ENCODE data around the gene UTP14C.

GRCh38 chr13:52048516-52048915 lies 24.0 kb downstream of the UTP14C start:
- TF ChIP-seq, protein P1, sequence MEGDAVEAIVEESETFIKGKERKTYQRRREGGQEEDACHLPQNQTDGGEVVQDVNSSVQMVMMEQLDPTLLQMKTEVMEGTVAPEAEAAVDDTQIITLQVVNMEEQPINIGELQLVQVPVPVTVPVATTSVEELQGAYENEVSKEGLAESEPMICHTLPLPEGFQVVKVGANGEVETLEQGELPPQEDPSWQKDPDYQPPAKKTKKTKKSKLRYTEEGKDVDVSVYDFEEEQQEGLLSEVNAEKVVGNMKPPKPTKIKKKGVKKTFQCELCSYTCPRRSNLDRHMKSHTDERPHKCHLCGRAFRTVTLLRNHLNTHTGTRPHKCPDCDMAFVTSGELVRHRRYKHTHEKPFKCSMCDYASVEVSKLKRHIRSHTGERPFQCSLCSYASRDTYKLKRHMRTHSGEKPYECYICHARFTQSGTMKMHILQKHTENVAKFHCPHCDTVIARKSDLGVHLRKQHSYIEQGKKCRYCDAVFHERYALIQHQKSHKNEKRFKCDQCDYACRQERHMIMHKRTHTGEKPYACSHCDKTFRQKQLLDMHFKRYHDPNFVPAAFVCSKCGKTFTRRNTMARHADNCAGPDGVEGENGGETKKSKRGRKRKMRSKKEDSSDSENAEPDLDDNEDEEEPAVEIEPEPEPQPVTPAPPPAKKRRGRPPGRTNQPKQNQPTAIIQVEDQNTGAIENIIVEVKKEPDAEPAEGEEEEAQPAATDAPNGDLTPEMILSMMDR (conservative IDR thresholded peaks at IDR 0.05; ENCODE audit: low read depth in 2 of 2) = no peak
- TF ChIP-seq POLR2AphosphoS5 (IDR thresholded peaks at IDR 0.05; ENCODE audit: low read depth) (no peak), ZNF331 (CRISPR knock-in tag; IDR thresholded peaks at IDR 0.05; ENCODE audit: low read depth) (no peak), EZH2phosphoT487 (IDR thresholded peaks at IDR 0.05; ENCODE audit: unreplicated experiment) (no peak), JUNB (IDR thresholded peaks at IDR 0.05; ENCODE audit: unreplicated experiment) (no peak), EZH2 (IDR thresholded peaks at IDR 0.05; ENCODE audit: low read depth, unreplicated experiment) (no peak), CREB1 (CRISPR knock-in tag; IDR thresholded peaks at IDR 0.05; ENCODE audit: low read depth) (no peak), ZNF462 (CRISPR knock-in tag; IDR thresholded peaks at IDR 0.05) (no peak)
- TF ChIP-seq, protein P2, sequence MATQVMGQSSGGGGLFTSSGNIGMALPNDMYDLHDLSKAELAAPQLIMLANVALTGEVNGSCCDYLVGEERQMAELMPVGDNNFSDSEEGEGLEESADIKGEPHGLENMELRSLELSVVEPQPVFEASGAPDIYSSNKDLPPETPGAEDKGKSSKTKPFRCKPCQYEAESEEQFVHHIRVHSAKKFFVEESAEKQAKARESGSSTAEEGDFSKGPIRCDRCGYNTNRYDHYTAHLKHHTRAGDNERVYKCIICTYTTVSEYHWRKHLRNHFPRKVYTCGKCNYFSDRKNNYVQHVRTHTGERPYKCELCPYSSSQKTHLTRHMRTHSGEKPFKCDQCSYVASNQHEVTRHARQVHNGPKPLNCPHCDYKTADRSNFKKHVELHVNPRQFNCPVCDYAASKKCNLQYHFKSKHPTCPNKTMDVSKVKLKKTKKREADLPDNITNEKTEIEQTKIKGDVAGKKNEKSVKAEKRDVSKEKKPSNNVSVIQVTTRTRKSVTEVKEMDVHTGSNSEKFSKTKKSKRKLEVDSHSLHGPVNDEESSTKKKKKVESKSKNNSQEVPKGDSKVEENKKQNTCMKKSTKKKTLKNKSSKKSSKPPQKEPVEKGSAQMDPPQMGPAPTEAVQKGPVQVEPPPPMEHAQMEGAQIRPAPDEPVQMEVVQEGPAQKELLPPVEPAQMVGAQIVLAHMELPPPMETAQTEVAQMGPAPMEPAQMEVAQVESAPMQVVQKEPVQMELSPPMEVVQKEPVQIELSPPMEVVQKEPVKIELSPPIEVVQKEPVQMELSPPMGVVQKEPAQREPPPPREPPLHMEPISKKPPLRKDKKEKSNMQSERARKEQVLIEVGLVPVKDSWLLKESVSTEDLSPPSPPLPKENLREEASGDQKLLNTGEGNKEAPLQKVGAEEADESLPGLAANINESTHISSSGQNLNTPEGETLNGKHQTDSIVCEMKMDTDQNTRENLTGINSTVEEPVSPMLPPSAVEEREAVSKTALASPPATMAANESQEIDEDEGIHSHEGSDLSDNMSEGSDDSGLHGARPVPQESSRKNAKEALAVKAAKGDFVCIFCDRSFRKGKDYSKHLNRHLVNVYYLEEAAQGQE (IDR thresholded peaks at IDR 0.05; ENCODE audit: unreplicated experiment) = no peak
